Stimulated activated naive B cell treated with anti-CD40 and anti-IgM and Interleukin-4, amounts not matched to agents 10 μg/mL and 1 μg/mL and 100 μg/mL, for 72 hours (primary cell): Measurements from ENCODE around the gene RUNX3.
A peak's percentile ranks its signal among the peaks of the same experiment; 100 is the strongest.

Experiments
- ATAC-seq, 2 donors: fragments of 150-1000 bp; cut with Tn5 transposase; replicated peaks; 2 replicates each; pipeline ENCODE4 v1.10.0; 2021; ENCODE audit warnings: moderate library complexity in 1 of 2
- DNase-seq: peaks from one replicate; pipeline ENCODE4 v3.0.0; 2021
- H3K27ac Mint-ChIP-seq: one replicate; pipeline ENCODE4 v1.8.0; 2022; ENCODE audit warnings: mild to moderate bottlenecking, mixed read lengths
- H3K27me3 Mint-ChIP-seq, 2 donors: one replicate each; pipeline ENCODE4 v1.8.0; 2022; ENCODE audit warnings: mixed read lengths in 2 of 2
- H3K36me3 Mint-ChIP-seq, 2 donors: one replicate each; pipeline ENCODE4 v1.8.0; 2022; ENCODE audit warnings: mixed read lengths in 2 of 2, mild to moderate bottlenecking in 1 of 2
- H3K4me1 Mint-ChIP-seq, 2 donors: one replicate each; pipeline ENCODE4 v1.8.0; 2022; ENCODE audit warnings: mixed read lengths in 2 of 2, mild to moderate bottlenecking in 1 of 2
- H3K4me3 Mint-ChIP-seq, 2 donors: one replicate each; pipeline ENCODE4 v1.8.0; 2022; ENCODE audit warnings: mild to moderate bottlenecking in 2 of 2, mixed read lengths in 2 of 2, moderate library complexity in 1 of 2
- H3K9me3 Mint-ChIP-seq, 2 donors: one replicate each; pipeline ENCODE4 v1.8.0; 2022; ENCODE audit warnings: mixed read lengths in 2 of 2, mild to moderate bottlenecking in 1 of 2

The RUNX3 gene

GRCh38 chr1:24857507-24858133 lies 72.5 kb downstream of the RUNX3 start:
- ATAC-seq (no peak), DNase-seq (no peak)
- no peaks in the 10 kb centered on the region for H3K9me3 Mint-ChIP-seq
- H3K27ac Mint-ChIP-seq = no peak overlapping the region
- no peaks in the 10 kb centered on the region for H3K36me3 Mint-ChIP-seq
- no peaks in the 10 kb centered on the region for H3K27me3 Mint-ChIP-seq
- H3K4me3 Mint-ChIP-seq = no peak overlapping the region
- H3K4me1 Mint-ChIP-seq = no peaks in the 10 kb centered on the region

GRCh38 chr1:24856787-24857506 lies 73.1 kb downstream of the RUNX3 start:
- H3K9me3 Mint-ChIP-seq = no peaks in the 10 kb centered on the region
- H3K36me3 Mint-ChIP-seq = no peaks in the 10 kb centered on the region
- H3K4me1 Mint-ChIP-seq = peaks cover 0 to 3% of the 10 kb centered on the region in 2 donors
- no peak for DNase-seq
- no peak for ATAC-seq
- no peak overlapping the region for H3K27ac Mint-ChIP-seq
- H3K27me3 Mint-ChIP-seq = no peaks in the 10 kb centered on the region
- H3K4me3 Mint-ChIP-seq = no peak overlapping the region

GRCh38 chr1:24855474-24855873 lies 74.6 kb downstream of the RUNX3 start:
- Mint-ChIP-seq H3K9me3 (no peaks in the 10 kb centered on the region), H3K4me1 (peaks cover 0 to 3% of the 10 kb centered on the region in 2 donors), H3K36me3 (no peaks in the 10 kb centered on the region), H3K27ac (no peak overlapping the region), H3K4me3 (no peak overlapping the region), H3K27me3 (no peaks in the 10 kb centered on the region)
- ATAC-seq = no peak
- no peak for DNase-seq

GRCh38 chr1:24853649-24854048 lies 76.4 kb downstream of the RUNX3 start:
- no peaks in the 10 kb centered on the region for H3K9me3 Mint-ChIP-seq
- no peak overlapping the region for H3K27ac Mint-ChIP-seq
- H3K36me3 Mint-ChIP-seq = no peaks in the 10 kb centered on the region
- H3K27me3 Mint-ChIP-seq = no peaks in the 10 kb centered on the region
- peaks cover 6 to 13% of the 10 kb centered on the region in 2 donors for H3K4me1 Mint-ChIP-seq
- ATAC-seq (no peak), DNase-seq (no peak)
- H3K4me3 Mint-ChIP-seq = no peak overlapping the region

- ATAC-seq (no peak), DNase-seq (no peak)
- H3K36me3 Mint-ChIP-seq = no peaks in the 10 kb centered on the region
- no peaks in the 10 kb centered on the region for H3K27me3 Mint-ChIP-seq
- H3K4me3 Mint-ChIP-seq = no peak overlapping the region
- peaks cover 10 to 22% of the 10 kb centered on the region in 2 donors for H3K4me1 Mint-ChIP-seq
- no peaks in the 10 kb centered on the region for H3K9me3 Mint-ChIP-seq
- H3K27ac Mint-ChIP-seq = no peak overlapping the region
Observed at GRCh38 chr1:24850328-24850920, 79.7 kb downstream of the RUNX3 start.

- Mint-ChIP-seq H3K27me3 (no peaks in the 10 kb centered on the region), H3K4me1 (peaks cover 10 to 22% of the 10 kb centered on the region in 2 donors), H3K27ac (peak overlapping the region; percentile 70), H3K9me3 (no peaks in the 10 kb centered on the region), H3K4me3 (peak overlapping the region; percentile 33), H3K36me3 (no peaks in the 10 kb centered on the region)
- ATAC-seq (no peak), DNase-seq (no peak)
Observed at GRCh38 chr1:24849672-24850295, 80.3 kb downstream of the RUNX3 start.
